Stomach (tissue), 9 donors: ENCODE data around the gene PSMC5. TPM values are rescaled to one million over a fixed set of nuclear protein-coding genes. Genes with fewer than 3 reads are reported as not detected.
"Not testable (repeated sequence)": the region's sequence is repeated elsewhere in the genome, so short reads cannot be mapped to it uniquely, and the experiment has no call there.

ENCODE experiments used
- DNase-seq, 2 donors: peaks; one replicate each; pipeline versions ENCODE4 v3.0.0 to v3.0.0-alpha.2; 2013 to 2019
- H3K27ac ChIP-seq, 5 donors: fragments of 200-600 bp in 4 of 5; sonication (generic) in 4 of 5; one replicate each; pipeline ENCODE4 v1.5.1; 2013 to 2019; ENCODE audit warnings: mild to moderate bottlenecking in 1 of 5, moderate library complexity in 1 of 5
- H3K27me3 ChIP-seq, 3 donors: fragments of 200-600 bp; sonication (generic); one replicate each; pipeline ENCODE4 v1.5.1; 2017 to 2019; ENCODE audit warnings: mixed run types in 1 of 3
- H3K36me3 ChIP-seq, 4 donors: fragments of 200-600 bp; sonication (generic); 1 replicate in 3 of 4; 2 replicates in 1 of 4; pipeline ENCODE4 v1.5.1; 2016 to 2019
- H3K4me1 ChIP-seq, 4 donors: fragments of 200-600 bp; sonication (generic); one replicate each; pipeline ENCODE4 v1.5.1; 2016 to 2019
- H3K4me3 ChIP-seq, 4 donors: fragments of 200-600 bp; sonication (generic) in 3 of 4; one replicate each; pipeline ENCODE4 v1.5.1; 2016 to 2019; ENCODE audit warnings: mild to moderate bottlenecking in 1 of 4
- H3K9me3 ChIP-seq, 4 donors: fragments of 200-600 bp; sonication (generic); one replicate each; pipeline ENCODE4 v1.5.1; 2016 to 2019
- EP300 ChIP-seq: sonication (generic); formaldehyde crosslinking; IDR thresholded peaks from one replicate; pipeline ENCODE4 v1.6.1; 2017; ENCODE audit warnings: antibody characterized with exemption
- POLR2A ChIP-seq, 4 donors: fragments of 450-650 bp; IDR thresholded peaks; one replicate each; pipeline ENCODE4 v1.6.1; 2016; ENCODE audit warnings: antibody characterized with exemption in 4 of 4, control low read depth in 2 of 4, mild to moderate bottlenecking in 1 of 4, moderate library complexity in 1 of 4
- POLR2AphosphoS5 ChIP-seq, 3 donors: sonication (generic); formaldehyde crosslinking; IDR thresholded peaks; one replicate each; pipeline ENCODE4 v1.6.1; 2016; ENCODE audit warnings: antibody characterized with exemption in 3 of 3
- WGBS, 5 donors: extraction: QIAGEN DNeasy Blood & Tissue Kit in 3 of 5; methylation state at CpG; one replicate each; pipeline versions ENCODE4 v1.1.5 to v1.1.7; 2013 to 2018; 5-methylcytosine and 5-hydroxymethylcytosine counted together
- intact Hi-C: fragments of 100-400 bp; cut with DNase I; formaldehyde crosslinking; loops from one replicate; pipeline ENCODE4 v1.15.1; 2023; ENCODE audit warnings: low total_unique reads
- polyA plus RNA-seq, 3 donors: library from polyadenylated mRNA; stranded (reverse); fragments of 200-250 nt; gene quantifications; one replicate each; pipeline ENCODE4 v1.2.3, GENCODE V29; 2013
- total RNA-seq, 5 donors: library from RNA; depleted of rRNA; stranded (reverse); fragments of >200 nt; gene quantifications; one replicate each; pipeline versions ENCODE4 v1.1.0 to v1.2.3, GENCODE V29; 2014 to 2016
- TF ChIP-seq, protein P1 (sequence below), 7 experiments: fragments of 450-650 bp in 4 of 7; fragments of 200-600 bp in 3 of 7; sonication (generic) in 3 of 7; IDR thresholded peaks; one replicate each; pipeline ENCODE4 v1.5.1; 2016 to 2019; ENCODE audit warnings: antibody characterized with exemption in 7 of 7, control low read depth in 2 of 7, mild to moderate bottlenecking in 1 of 7
- donor health status: healthy with polysubstance abuse.
- donor health status: Bipolar disorder and iron deficiency.
- donor health status: healthy.

PSMC5 gene
- total and polyA plus RNA-seq, 8 donors: 19.2 to 211 (median 118) TPM

GRCh38 chr17:63790057-63790456 is 37.2 kb upstream of the PSMC5 start:
- H3K27me3 ChIP-seq: no peaks in the 10 kb centered on the region
- peaks cover 45 to 93% (median 86%) of the 10 kb centered on the region in 4 donors for H3K36me3 ChIP-seq
- H3K27ac ChIP-seq: no peak overlapping the region
- H3K4me3 ChIP-seq: no peak overlapping the region
- peaks cover 0 to 14% (median 2%) of the 10 kb centered on the region in 4 donors for H3K4me1 ChIP-seq
- intact Hi-C loops: no loop called here
- H3K9me3 ChIP-seq: no peaks in the 10 kb centered on the region
- DNase-seq: no peak
- WGBS, 5 donors: 87 to 95% (median 90%) methylated on average over 6 of the region's 6 CpGs
- TF ChIP-seq, protein P1, sequence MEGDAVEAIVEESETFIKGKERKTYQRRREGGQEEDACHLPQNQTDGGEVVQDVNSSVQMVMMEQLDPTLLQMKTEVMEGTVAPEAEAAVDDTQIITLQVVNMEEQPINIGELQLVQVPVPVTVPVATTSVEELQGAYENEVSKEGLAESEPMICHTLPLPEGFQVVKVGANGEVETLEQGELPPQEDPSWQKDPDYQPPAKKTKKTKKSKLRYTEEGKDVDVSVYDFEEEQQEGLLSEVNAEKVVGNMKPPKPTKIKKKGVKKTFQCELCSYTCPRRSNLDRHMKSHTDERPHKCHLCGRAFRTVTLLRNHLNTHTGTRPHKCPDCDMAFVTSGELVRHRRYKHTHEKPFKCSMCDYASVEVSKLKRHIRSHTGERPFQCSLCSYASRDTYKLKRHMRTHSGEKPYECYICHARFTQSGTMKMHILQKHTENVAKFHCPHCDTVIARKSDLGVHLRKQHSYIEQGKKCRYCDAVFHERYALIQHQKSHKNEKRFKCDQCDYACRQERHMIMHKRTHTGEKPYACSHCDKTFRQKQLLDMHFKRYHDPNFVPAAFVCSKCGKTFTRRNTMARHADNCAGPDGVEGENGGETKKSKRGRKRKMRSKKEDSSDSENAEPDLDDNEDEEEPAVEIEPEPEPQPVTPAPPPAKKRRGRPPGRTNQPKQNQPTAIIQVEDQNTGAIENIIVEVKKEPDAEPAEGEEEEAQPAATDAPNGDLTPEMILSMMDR (IDR thresholded peaks at IDR 0.05): no peak
- TF ChIP-seq POLR2A (IDR thresholded peaks at IDR 0.05): no peak
- no peak for TF ChIP-seq POLR2AphosphoS5 (IDR thresholded peaks at IDR 0.05)

DNA sequence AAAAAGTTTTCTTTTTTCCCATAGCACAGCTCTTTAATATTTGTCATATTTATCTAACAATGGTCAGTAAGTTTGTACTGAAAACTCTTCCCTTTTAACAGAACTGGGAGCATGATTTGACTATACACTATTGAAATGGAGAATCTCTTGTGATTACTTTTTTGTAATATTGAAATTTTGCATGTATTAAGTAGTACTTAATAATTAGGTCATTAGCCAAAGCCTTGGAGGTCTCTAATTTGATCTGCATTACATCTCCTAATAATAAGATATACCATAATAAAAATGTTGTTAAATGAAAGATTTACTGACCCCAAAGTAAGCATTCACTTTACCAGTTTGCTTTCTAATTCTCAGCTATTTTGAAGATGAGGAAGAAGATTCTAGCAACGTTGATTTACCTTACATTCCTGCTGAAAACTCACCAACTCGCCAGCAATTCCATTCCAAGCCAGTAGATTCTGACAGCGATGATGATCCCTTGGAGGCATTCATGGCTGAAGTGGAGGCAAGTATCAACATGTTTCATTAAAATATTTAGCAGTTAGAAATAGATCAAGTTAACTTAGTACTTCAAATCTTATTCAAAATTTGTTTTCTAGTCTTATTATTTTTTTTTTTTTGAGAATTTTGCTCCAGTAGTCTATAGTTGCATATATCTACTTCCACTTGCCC is 35.0 kb upstream of the PSMC5 start:
- H3K9me3 ChIP-seq: no peaks in the 10 kb centered on the region
- H3K27me3 ChIP-seq: no peaks in the 10 kb centered on the region
- intact Hi-C loops: no loop called here
- 69 to 88% (median 85%) methylated on average over 3 of the region's 3 CpGs for WGBS, 5 donors
- H3K27ac ChIP-seq: no peak overlapping the region
- peaks cover 0 to 6% (median 0%) of the 10 kb centered on the region in 4 donors for H3K4me1 ChIP-seq
- peaks cover 60 to 100% (median 99%) of the 10 kb centered on the region in 4 donors for H3K36me3 ChIP-seq
- H3K4me3 ChIP-seq: no peak overlapping the region
- no peak for TF ChIP-seq EP300
- TF ChIP-seq, protein P1 (IDR thresholded peaks at IDR 0.05): no peak
- TF ChIP-seq POLR2AphosphoS5 (IDR thresholded peaks at IDR 0.05): no peak
- TF ChIP-seq POLR2A (IDR thresholded peaks at IDR 0.05): no peak
- no peak for DNase-seq

DNA sequence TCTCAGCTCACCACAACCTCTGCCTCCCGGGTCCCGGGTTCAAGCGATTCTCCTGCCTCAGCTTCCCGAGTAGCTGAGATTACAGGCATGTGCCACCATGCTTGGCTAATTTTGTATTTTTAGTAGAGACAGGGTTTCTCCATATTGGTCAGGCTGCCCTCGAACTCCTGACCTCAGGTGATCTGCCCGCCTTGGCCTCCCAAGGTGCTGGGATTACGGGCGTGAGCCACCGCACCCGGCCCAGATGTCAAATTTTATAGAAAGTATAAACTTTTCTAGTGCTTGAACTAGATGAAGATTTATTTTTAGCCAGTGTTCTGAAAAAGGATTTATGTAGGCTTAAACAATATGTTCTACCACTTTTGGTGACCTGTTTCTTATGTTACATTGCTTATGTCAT is 30.9 kb upstream of the PSMC5 start:
- DNase-seq, intact Hi-C loops, H3K4me3 ChIP-seq, H3K4me1 ChIP-seq, H3K27me3 ChIP-seq, H3K27ac ChIP-seq, H3K9me3 ChIP-seq: not testable (repeated sequence)
- peaks cover 72 to 100% (median 100%) of the 10 kb centered on the region in 4 donors for H3K36me3 ChIP-seq
- WGBS, 5 donors: 93 to 96% (median 96%) methylated on average over 10 of the region's 10 CpGs

- WGBS, 5 donors: 92 to 96% (median 95%) methylated on average over 3 of the region's 3 CpGs
- no peak overlapping the region for H3K27ac ChIP-seq
- H3K36me3 ChIP-seq: peaks cover 81 to 100% (median 99%) of the 10 kb centered on the region in 4 donors
- no peak overlapping the region for H3K4me3 ChIP-seq
- TF ChIP-seq, protein P1 (IDR thresholded peaks at IDR 0.05): no peak
- TF ChIP-seq POLR2A (IDR thresholded peaks at IDR 0.05): no peak
- H3K4me1 ChIP-seq: no peaks in the 10 kb centered on the region
- intact Hi-C loops: no loop called here
- H3K9me3 ChIP-seq: no peaks in the 10 kb centered on the region
- DNase-seq: no peak
- H3K27me3 ChIP-seq: no peaks in the 10 kb centered on the region
Measured at GRCh38 chr17:63798572-63799106, 28.6 kb upstream of the PSMC5 start.

DNA sequence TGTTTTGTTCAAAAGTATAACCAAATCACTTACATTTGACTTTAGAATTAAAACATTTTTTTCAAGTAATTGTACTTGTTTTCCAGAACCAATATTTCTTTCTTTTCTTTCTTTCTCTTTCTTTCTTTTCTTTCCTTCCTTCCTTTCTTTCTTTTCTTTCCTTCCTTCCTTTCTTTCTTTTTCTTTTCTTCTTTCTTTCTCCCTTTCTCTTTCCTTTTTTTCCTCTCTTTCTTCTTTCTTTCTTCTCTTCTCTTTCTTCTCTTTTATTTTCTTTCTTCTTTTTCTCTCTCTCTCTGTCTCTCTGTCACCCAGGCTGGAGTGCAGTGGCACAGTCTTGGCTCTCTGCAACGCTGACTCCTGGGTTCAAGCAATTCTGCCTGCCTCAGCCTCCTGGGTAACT is 26.4 kb upstream of the PSMC5 start:
- Histone ChIP-seq H3K4me1 (no peaks in the 10 kb centered on the region), H3K4me3 (no peak overlapping the region), H3K27me3 (no peaks in the 10 kb centered on the region), H3K9me3 (no peaks in the 10 kb centered on the region), H3K27ac (no peak overlapping the region), H3K36me3 (peaks cover 67 to 100% (median 99%) of the 10 kb centered on the region in 4 donors)
- TF ChIP-seq, protein P1 (IDR thresholded peaks at IDR 0.05): no peak
- TF ChIP-seq POLR2A (IDR thresholded peaks at IDR 0.05) (no peak), EP300 (no peak), POLR2AphosphoS5 (IDR thresholded peaks at IDR 0.05) (no peak)
- intact Hi-C loops: no loop called here
- 93 to 100% (median 100%) methylated on average over 1 of the region's 1 CpG for WGBS, 5 donors
- DNase-seq: no peak
